GM18505 (cell line): ENCODE results near the gene SLC27A5.

Experiments used
- ATAC-seq: cut with Tn5 transposase; IDR thresholded peaks from one replicate; pipeline ENCODE4 v1.9.1; 2021; ENCODE audit not compliant: unreplicated experiment
- POLR2A ChIP-seq: IDR thresholded peaks from 4 replicates; pipeline ENCODE4 v1.6.1; 2011; ENCODE audit warnings: borderline replicate concordance; ENCODE audit not compliant: insufficient read depth, insufficient read length; ENCODE audit errors: extremely low read depth

SLC27A5 gene

GRCh38 chr19:58555369-58555885 lies 43.6 kb upstream of the SLC27A5 start:
- TF ChIP-seq POLR2A = no peak
- no peak for ATAC-seq

GRCh38 chr19:58554494-58555368 lies 42.9 kb upstream of the SLC27A5 start, which contains the start of gene CHMP2A:
CHMP2A (minus strand) TSS chr19:58555105; CDS start chr19:58554212, 893 bp downstream.
- peak; percentile 30 for ATAC-seq
- TF ChIP-seq POLR2A = peak; percentile 88

GRCh38 chr19:58553799-58554493 lies 42.2 kb upstream of the SLC27A5 start:
- ATAC-seq = no peak
- TF ChIP-seq POLR2A = no peak

GRCh38 chr19:58552655-58553054 lies 40.9 kb upstream of the SLC27A5 start:
- TF ChIP-seq POLR2A = no peak
- ATAC-seq = no peak

GRCh38 chr19:58551577-58552471 lies 40.0 kb upstream of the SLC27A5 start:
- no peak for ATAC-seq
- peak; percentile 9 for TF ChIP-seq POLR2A

GRCh38 chr19:58551123-58551497 lies 39.3 kb upstream of the SLC27A5 start:
- ATAC-seq = no peak
- no peak for TF ChIP-seq POLR2A

- TF ChIP-seq POLR2A = no peak
- ATAC-seq = no peak
Measured at GRCh38 chr19:58550362-58551122, 38.8 kb upstream of the SLC27A5 start.

- ATAC-seq = no peak
- TF ChIP-seq POLR2A = no peak
Measured at GRCh38 chr19:58549664-58550361, 38.0 kb upstream of the SLC27A5 start.

GRCh38 chr19:58548859-58549663 lies 37.3 kb upstream of the SLC27A5 start:
- ATAC-seq = no peak
- no peak for TF ChIP-seq POLR2A

GRCh38 chr19:58547323-58548312 lies 35.8 kb upstream of the SLC27A5 start:
- TF ChIP-seq POLR2A = no peak
- no peak for ATAC-seq
